WERI-Rb-1 (cell line): Measurements from ENCODE around the gene ADGRD2.

Source experiments
- DNase-seq: peaks from one replicate; pipeline ENCODE4 v3.0.0-alpha.2; 2020
- H3K27ac ChIP-seq: fragments of 250-450 bp; sonication (Bioruptor Pico); 2 replicates; pipeline ENCODE4 v1.5.1; 2020; ENCODE audit warnings: mild to moderate bottlenecking, moderate library complexity
- H3K27me3 ChIP-seq: fragments of 250-450 bp; sonication (Bioruptor Pico); 2 replicates; pipeline ENCODE4 v1.5.1; 2021; ENCODE audit warnings: mild to moderate bottlenecking, low read depth, moderate library complexity; ENCODE audit not compliant: insufficient read depth, severe bottlenecking
- H3K36me3 ChIP-seq: fragments of 250-450 bp; sonication (Bioruptor Pico); 2 replicates; pipeline ENCODE4 v1.5.1; 2020; ENCODE audit warnings: mild to moderate bottlenecking, moderate library complexity
- H3K4me3 ChIP-seq: 2 replicates; pipeline ENCODE4 v1.5.1; 2011; ENCODE audit warnings: low read depth, mild to moderate bottlenecking, control low read depth, low read length
- H3K9me3 ChIP-seq: fragments of 250-450 bp; sonication (Bioruptor Pico); 2 replicates; pipeline ENCODE4 v1.5.1; 2021; ENCODE audit warnings: mild to moderate bottlenecking, moderate library complexity; ENCODE audit not compliant: severe bottlenecking
- TF ChIP-seq, protein P1 (sequence below): IDR thresholded peaks from 2 replicates; pipeline ENCODE4 v1.5.1; 2011; ENCODE audit warnings: low read depth, mild to moderate bottlenecking, control low read depth, inconsistent platforms, low read length

Gene ADGRD2

DNA sequence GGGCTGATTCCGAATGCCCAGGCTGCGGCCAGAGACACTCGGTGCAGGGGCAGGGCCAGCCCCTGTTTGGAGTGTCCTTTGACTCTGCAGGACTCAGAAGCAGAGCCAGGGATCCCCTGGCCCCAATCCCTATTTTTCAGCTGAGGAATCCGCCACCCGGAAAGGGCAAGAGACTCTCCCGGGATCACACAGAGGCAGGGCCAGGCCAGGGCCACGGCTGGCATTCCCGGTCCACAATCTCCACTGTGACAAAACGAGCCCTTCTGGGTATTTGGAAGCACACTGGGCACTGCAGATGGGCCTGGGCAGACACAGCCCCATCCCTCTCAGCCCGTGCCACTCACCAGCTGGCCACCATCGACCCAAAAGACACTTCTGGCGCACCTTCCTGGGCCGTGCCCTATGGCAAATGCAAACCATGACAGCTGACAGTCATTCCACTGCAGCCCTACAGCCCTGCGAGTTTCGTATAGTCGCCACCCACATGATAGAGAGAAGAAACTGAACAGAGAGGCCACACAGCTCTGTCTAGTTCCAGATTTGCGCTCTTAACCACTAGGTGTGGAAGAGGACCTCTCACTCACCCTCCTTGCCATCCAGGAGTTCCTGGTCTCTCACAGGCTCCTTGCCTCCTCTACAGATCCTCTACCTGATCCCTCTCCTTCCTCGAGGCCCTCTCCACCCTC is 43.7 kb downstream of the ADGRD2 start:
- no peak overlapping the region for H3K4me3 ChIP-seq
- no peak overlapping the region for H3K27ac ChIP-seq
- TF ChIP-seq, protein P1, sequence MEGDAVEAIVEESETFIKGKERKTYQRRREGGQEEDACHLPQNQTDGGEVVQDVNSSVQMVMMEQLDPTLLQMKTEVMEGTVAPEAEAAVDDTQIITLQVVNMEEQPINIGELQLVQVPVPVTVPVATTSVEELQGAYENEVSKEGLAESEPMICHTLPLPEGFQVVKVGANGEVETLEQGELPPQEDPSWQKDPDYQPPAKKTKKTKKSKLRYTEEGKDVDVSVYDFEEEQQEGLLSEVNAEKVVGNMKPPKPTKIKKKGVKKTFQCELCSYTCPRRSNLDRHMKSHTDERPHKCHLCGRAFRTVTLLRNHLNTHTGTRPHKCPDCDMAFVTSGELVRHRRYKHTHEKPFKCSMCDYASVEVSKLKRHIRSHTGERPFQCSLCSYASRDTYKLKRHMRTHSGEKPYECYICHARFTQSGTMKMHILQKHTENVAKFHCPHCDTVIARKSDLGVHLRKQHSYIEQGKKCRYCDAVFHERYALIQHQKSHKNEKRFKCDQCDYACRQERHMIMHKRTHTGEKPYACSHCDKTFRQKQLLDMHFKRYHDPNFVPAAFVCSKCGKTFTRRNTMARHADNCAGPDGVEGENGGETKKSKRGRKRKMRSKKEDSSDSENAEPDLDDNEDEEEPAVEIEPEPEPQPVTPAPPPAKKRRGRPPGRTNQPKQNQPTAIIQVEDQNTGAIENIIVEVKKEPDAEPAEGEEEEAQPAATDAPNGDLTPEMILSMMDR, result no peak
- no peak for DNase-seq
- H3K36me3 ChIP-seq, result no peaks in the 10 kb centered on the region
- H3K27me3 ChIP-seq, result no peaks in the 10 kb centered on the region
- no peaks in the 10 kb centered on the region for H3K9me3 ChIP-seq

DNA sequence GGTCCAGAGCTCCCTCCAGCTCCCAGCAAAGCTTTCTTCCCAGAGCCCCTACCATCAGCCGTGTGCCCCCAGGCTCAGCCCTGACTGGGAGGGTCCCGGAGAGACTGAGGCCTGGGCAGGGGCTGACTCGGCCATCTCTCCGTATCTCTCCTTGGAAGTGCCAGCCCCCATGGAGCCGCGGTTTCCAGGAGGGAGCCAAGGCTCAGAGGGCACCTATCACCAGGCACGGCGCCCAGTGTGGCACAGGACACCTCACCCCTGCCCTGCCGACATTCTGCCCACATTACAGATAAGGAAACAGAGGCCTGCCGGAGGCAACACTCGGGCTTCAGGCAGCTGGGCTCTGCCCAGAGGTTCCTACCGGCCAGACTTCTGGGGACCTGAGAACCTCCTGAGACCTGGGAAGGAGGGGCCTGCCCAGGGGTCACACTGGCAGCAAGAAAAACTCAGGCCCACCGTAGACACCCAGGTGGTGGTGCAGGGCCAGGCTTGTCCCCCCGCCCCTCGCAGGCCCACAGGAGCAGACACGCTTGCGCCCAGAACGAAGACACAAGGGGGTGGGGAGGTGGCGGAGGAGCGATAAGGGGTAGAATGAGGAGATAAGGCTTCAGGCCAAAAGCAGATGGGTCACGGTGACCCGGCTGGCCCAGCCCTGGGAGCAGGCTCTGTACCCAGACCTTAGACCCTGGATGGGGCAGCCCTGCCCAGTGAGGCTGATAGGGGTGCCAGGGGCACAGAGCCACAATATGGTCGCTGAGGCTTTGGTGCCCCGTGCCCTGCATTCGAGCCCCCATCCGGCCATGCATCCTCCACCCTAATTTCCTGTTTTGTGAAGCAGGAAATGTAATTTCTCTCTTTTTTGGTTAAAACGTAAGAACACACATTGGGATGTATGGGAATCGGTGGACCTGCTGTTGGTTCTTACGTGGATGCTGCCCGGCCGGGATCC is 45.1 kb downstream of the ADGRD2 start:
- Histone ChIP-seq H3K36me3 (no peaks in the 10 kb centered on the region), H3K9me3 (no peaks in the 10 kb centered on the region), H3K4me3 (no peak overlapping the region), H3K27me3 (no peaks in the 10 kb centered on the region), H3K27ac (no peak overlapping the region)
- TF ChIP-seq, protein P1, result no peak
- DNase-seq, result no peak

DNA sequence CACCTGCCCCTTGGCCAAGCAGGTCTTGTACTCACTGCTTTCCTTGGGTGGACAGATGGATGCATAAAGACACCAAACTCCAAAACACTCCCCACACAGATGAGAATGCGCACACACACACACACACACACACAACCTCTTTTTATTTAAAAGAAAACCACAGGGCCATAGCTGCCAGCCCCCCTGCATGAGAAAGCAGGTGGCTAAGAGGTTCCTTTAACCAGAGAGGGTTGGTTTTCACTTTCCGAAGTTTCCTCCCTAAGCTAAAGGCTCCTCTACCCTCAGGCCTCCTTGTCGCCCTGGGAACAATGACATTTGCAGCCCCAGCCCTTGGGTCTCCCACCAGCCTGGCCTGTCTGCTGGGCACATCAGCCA is 45.8 kb downstream of the ADGRD2 start:
- Histone ChIP-seq H3K4me3 (no peak overlapping the region), H3K9me3 (no peaks in the 10 kb centered on the region), H3K36me3 (no peaks in the 10 kb centered on the region), H3K27ac (no peak overlapping the region), H3K27me3 (no peaks in the 10 kb centered on the region)
- DNase-seq, result no peak
- TF ChIP-seq, protein P1, result no peak

DNA sequence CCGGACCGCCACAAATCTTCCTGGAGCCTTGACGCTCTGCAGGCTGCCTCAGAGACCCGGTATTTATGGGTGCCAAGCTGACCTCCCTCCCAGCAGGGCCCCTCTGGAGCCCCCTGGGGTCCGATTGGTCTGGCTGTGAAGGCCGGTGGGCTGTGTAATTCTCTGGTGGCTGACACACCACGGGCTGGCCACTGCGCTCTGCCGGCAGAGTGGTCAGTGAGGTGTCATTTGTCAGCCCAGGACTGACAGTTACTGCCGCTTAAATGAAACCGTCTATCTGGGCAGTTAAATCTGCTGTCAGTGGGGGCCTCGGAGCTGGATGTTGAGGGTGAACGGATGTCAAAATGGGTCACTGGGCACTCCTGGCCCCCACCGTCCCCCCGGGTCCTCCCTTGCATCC is 46.2 kb downstream of the ADGRD2 start:
- Histone ChIP-seq H3K4me3 (no peak overlapping the region), H3K9me3 (no peaks in the 10 kb centered on the region), H3K27ac (no peak overlapping the region), H3K36me3 (no peaks in the 10 kb centered on the region), H3K27me3 (no peaks in the 10 kb centered on the region)
- TF ChIP-seq, protein P1, result no peak
- no peak for DNase-seq

DNA sequence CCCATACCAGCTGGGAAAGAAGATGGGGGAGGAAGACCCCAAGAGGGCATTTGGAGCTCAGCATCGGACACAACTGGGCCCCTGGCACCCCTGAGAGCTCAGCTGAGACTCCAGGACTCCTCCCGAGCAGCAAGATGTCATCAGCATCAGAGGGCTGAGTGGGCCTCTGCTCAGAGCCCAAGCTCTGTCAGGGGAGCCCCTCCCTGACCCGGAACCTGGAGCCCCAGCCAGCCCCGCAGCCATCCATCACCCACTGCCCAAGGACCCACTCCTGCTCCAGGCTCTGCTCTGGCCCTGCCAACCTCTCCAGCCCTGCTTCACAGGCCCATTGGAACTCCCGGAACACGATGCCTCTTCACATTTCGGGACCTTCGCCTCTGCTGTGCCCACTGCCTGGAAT is 47.2 kb downstream of the ADGRD2 start:
- no peaks in the 10 kb centered on the region for H3K9me3 ChIP-seq
- no peak overlapping the region for H3K4me3 ChIP-seq
- DNase-seq, result no peak
- H3K27me3 ChIP-seq, result no peaks in the 10 kb centered on the region
- TF ChIP-seq, protein P1, result no peak
- no peaks in the 10 kb centered on the region for H3K36me3 ChIP-seq
- no peak overlapping the region for H3K27ac ChIP-seq
